Measurements from ENCODE around the gene GSTO2.
A peak's percentile ranks its signal among the peaks of the same experiment; 100 is the strongest.

Gene GSTO2

DNA sequence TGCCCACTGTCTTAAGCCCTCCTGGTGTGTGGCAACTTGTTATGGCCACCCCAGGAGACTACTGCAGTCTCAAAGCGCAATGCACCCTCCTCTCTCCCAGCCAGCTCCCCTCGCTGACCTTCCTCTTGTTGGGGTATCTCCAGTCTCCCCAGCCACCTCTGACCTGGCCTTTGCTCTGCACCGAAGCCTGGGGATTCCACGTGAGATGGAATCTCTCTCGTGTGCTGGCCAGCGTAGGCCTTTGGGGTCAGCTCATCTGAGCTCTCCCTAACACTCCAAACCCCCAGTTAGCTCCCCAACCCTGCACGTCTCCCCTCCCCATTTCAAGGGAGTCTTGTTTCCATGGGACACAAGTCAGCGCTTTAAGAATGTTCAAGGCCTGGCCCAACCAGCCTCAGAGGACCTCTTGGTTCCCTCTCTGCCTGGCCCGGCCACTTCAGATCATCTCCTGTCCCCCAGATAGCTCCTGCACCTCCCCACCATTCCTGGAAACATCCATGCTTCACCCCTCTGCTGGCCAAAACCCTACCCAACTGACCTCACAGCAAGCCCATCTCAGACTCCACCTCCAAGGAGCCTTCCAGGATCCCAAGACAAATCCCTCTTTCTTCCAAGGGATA lies 58.1 kb downstream of the GSTO2 start:
- no peak for DNase-seq (ENCODE audit: low read depth in 3 of 3)

DNA sequence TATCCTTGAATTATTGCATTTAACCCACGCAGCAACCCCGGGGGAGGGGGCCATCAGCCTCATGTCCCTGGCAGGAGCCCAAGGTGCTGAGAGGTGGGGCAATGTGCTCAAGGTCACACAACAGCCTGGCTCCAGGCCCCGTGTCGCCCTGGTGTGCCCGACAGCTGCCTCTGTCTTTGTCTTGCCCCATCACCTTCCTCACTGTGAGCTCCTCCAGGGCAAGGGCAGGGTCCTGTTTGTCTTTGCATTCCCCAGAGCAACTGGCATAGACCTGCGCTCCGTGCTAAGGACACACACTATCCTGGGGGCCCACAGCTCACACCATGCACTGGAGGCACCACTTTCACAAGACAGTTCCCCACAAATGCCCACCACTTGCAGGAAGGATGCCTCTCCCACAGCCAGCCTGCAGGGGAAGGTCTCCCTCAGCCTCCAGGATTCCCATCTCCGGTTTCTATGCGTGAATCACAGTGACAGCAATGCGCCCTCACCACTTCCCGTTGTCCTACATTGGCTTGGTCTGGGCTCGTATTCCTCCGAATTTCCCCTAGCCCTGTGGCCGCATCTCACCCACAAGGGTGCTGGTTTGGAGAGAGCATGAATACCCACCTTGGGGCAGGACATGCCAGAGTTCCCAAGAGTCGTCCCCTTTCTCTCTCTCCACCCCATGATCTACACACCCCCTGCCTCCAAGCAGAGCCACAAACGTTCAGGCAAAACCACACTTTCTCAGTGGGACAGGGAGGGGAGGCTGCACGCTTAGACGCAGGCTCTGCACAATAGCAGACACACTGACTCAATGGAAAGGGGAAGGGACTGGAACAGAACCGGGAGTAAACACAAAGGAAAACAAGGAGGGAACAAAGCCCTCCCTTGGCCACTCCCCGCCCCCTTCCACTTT lies 59.0 kb downstream of the GSTO2 start:
- DNase-seq (ENCODE audit: low read depth in 3 of 3), result no peak

DNA sequence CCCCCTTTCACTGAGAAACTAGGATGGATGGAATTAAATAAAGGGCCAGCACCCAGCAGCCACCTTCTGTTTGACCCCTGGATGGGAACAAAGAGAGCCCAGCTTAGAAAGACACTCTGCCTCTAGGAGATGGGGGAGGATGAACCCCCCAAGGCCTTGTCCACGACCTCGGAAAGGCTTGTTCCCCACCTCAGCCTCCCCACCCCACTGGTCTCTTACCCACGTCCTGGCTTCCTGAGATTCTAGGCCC lies 59.6 kb downstream of the GSTO2 start:
- no peak for DNase-seq (ENCODE audit: low read depth in 3 of 3)

DNA sequence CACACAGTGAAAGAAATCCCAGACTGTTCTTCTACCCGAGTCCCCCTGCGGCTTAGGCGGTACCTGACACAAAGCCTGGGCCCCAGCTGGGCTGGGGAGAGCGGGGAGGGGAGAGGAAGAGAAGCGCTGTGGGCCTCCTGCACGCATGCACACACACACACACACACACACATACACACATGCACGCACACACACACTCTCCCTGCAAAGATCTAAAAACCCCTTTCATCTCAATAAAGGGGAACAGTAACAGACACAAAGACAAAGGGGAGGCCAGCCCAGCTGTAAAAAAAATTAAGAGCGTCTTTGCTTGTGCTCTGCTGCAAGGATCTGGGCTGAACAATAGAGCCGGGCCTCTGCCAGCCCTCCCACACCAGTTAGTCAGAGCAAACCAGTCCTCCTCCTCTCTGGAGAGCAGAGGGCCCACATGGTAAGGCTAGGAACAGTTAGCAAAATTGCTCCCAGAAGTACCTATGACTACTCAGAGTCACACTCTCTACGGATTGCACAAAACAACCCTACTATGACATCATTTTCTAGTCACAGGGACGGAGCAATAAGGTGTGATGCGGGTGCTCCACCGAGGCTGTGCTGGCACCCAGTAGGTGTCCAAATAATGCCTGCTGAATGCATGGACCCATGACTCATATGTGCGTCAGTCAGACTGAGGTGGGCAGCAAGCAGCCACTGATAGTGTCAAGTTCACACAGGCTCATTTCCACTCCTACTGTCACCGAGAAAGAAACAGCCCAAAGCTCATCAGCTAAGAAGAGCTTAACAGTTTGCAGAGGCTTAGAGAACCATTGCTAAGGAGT lies 60.1 kb downstream of the GSTO2 start:
- DNase-seq (ENCODE audit: low read depth in 3 of 3), result peak; percentile 55 to 79 (median 78)

DNA sequence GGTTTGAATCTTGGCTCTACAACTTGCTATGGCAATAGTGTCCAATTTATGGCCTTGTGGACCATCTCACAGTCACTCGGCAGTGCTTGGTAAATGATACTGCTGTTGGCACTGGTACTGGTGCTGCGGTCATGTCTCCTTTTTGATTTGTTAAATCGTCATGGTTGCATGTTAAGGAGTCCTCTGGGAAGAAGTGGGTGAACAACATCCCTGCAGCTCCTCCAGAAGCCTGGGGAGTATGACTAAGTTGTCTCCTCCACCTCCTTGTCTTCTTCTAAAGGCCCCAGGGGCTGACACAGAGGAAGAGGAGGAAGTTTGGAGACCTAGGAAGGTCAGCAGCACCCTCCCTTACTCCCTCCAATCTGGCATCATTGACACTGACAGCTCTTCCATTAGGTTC lies 60.8 kb downstream of the GSTO2 start:
- DNase-seq (ENCODE audit: low read depth in 3 of 3), result no peak

DNA sequence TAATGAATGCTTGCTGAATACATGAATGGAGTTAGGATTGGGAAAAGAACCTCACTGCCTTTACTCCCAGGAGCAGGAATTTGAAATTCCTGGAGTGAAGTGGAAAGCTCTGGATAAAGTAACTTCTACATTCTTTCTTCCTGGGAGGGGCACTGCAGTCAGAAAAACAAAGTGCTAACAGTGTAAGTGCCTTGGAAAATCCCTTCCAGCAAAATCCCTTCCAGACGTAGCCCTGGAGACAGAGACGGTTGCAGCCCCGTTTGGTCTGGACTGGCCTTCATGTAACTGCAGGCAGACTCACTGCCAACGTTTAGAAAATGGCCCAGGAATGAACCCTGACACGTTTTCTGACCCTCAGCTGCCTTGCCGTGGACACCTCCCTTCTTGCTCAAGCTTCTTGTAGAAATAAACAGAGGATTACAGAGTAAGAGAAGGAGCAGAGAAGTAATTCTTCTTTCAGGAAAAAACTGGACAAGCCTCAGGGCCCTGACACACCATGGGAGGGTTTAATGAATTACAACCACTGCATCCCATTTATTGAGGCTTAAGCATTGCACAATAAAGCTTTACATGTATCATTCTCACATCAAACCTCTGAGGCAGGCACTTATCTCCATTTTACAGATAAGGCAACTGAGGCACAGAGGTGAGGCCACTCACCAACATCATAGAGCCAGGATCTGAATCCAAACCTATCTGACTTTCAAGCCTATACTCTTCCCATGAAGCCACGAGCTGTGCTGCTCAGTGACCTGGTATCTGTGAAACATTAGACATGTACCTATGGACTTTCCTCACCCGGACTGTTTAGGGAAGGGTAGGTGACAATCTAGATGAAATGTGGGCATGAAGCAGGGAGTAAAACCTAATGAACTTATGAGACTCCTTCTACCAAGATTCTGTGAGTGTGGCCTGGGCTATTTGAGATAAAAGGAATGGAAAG lies 61.5 kb downstream of the GSTO2 start:
- DNase-seq (ENCODE audit: low read depth in 3 of 3), result no peak

DNA sequence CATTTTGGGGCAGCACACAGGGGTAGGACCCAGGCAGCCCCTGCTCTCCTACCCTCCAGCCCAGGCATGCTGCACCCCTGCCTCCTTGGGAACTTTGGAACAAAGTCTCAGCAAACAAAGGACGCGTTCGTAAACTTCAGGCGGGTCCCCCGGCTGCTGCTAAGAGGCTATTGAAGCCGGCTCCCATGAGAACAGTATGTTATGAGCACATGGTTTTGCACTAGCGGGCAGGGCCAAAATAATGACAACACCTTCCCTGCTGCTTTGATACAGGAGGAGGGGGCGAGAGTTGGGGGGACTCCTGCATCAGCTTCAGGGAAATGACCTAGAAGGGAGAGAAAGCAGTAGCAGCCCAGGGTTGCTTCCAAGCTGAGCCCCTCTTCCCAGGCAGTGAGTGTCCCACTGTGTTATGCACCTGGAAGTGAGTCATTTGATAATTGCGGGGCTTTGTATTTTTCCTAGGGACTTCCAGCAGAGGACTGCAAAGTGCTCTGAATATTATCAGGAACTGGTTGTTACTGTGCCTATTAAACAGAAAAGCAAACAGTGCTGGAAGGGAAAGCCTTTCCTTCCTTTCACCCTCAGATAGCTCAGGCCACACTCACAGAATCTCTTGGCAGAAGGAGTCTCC lies 62.3 kb downstream of the GSTO2 start:
- DNase-seq (ENCODE audit: low read depth in 3 of 3), result no peak

DNA sequence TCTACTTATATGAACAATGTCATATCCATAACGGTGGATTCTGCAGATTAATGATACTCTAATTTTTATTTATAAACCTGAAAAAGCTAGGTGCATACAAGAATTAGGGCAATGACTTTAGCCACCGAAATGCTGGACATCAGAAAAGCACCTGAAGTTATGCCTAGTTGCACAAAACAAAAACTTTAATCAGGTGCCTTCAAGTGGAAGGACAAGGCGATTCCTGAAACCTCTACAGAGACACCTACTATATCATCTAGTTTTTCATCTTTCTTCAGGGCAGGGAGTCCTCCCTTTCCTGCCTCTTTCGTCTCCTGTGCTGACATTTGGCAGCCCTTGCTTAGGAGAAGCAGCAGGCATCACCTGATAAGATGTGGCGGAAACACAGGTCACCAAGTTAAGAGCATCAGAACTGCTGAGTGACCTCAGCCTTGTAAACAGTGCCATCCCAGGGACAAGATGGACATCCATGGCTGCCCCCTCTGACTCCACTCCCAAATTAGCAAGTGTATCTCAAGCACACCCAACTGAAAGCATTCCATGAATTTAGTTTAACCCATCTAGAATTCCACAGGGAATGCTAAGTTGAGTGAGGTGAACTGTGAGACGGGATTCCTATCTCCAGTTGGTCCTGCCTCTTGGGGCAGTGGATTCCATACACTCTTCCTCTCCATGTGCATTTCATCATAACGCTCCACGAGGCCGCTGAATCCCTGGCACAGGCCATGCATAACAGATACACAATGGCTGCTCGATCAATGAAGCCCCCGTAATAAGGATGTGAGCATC lies 63.5 kb downstream of the GSTO2 start:
- no peak for DNase-seq (ENCODE audit: low read depth in 3 of 3)

DNA sequence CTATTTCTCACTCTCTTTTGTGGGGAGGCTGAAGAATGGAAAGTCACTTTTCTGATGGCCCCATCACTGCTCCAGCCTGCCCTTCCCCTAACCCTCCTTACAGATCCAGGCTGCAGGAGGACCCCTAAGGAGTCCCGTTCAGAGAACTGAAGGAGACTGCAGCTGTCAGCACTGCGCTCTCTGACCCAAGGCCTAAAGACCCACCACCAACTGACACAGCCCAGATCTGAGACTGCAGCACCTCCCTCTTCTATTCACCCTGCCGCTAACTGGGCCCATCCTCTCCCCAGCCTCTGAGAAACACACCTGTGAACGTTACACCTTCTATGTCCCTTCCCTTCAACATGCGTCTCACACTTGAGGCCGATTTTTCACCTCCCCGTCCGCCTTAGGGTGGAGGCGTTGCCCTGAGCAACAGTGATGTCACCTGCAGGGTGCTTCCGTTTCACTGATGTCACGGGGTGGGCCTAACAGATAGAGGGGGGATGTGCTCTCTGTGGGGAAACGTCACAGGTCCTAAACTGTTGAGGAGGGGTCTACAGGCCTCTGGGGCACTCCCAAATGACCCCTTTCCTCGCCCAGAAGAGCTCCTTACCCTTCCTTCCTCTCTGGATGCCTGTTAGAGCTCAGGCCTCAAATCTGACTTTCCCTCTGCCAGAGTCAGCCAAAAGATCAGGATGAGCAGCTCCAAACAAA lies 64.2 kb downstream of the GSTO2 start:
- no peak for DNase-seq (ENCODE audit: low read depth in 3 of 3)

DNA sequence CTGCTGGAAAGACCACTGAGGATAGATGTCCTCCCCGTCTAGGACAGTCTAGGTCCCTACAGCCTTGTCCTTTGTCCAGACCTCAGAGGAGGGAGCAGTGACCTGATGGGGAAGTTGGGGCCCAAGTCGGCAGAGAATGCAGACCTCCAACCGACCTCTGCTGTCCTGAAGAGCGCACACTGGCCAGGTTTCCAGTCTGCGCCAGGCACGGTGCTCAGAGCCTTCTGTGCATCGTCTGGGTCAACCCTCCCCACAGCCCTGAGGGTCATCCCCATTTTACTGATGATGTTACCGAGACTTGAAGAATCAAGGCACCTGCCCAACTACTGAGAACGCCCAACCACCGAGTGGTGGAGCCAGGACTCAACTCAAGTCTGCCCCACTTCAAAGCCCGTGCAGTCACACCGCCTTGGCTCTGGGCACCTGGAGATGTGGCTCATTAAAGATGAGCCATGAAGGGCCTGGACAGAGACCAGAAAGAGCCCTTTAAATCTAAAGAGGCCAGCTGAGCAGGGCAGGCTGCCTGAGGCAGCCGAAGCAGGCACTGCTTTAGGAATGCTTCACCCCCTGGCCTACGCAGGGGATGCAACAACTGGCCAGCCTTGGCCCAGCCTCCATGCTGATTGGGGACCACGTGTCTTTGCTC lies 64.9 kb downstream of the GSTO2 start:
- DNase-seq (ENCODE audit: low read depth in 3 of 3), result no peak

DNA sequence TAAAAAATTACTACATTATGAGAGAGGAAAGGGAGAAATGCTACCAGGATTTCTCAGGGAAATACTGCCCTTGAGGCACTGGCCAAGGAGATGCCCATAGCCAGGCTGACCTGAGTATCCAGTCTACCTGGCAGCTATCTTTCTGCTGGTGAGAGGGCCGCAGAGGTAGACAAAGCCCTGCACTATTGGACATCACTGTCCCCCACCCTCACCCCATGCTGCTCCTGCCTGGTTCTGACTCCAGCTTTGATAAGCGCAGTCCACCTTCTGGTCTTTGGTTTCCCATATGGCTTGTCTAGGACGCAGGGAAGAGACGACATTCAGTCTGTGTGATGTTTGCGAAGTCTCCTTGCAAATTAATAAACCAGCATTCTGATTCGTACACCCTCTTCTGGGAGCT lies 65.6 kb downstream of the GSTO2 start:
- DNase-seq (ENCODE audit: low read depth in 3 of 3), result no peak

DNA sequence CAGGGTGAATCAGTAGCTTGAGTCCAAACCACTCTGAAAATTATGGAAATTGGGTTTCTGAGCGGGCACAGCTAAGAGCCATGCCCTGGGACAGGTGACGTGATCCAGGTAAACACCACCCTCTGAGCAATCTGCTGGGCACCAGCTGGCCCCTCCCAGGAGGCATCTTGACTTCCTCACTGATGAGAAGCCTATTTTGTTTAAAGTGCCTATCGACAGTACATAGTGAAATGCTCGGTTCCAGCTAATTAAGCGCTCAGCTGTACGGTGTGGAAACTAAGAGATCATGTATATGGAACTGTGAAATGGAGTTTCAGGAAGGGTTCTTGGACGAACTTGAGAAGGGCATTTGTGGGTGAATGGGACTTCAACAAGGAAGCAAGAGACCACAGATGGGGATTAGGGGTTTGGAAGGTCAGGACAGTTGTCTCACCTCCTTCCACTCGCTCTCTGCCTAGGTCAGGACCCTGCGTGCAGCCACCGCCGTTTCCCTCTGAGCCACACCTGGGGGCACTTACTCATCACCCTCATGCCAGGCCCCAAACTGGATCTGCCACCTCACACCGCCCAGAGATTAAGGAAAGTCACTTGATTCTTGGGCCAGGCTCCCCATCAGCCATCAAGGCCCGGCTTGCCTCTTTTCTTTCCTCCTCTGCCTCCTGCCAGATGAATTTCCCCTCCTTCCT lies 66.1 kb downstream of the GSTO2 start:
- DNase-seq (ENCODE audit: low read depth in 3 of 3), result no peak

DNA sequence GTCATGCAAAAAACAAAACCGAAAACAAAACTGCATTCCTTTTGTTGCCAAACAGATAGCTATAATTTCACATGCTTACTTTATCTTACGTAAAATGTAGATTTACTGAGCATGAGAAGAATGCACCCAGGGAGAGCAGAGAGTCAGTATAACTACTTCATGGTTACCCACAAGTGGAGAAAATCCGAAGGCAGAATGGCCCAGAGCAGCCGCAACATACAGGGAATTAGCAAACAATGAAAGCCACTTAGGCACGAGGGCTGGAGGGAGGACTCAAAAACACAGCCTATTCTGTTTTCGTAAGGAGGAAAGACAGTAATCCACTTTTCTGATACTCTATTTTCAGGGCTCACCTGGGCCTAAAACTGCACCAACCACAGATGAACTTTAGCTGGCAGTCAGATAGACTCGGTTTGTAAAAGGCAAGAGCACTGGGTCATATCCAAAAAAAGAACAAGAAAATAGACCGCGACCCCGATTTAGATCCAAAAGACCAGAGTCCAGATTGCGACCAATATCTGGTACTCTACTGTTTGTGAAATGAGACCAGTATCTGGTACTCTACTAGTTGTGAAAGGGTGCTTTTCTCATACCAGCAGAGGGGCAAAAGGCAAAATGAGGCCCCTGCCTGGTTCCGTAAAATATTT lies 68.0 kb downstream of the GSTO2 start:
- DNase-seq (ENCODE audit: low read depth in 3 of 3), result no peak

DNA sequence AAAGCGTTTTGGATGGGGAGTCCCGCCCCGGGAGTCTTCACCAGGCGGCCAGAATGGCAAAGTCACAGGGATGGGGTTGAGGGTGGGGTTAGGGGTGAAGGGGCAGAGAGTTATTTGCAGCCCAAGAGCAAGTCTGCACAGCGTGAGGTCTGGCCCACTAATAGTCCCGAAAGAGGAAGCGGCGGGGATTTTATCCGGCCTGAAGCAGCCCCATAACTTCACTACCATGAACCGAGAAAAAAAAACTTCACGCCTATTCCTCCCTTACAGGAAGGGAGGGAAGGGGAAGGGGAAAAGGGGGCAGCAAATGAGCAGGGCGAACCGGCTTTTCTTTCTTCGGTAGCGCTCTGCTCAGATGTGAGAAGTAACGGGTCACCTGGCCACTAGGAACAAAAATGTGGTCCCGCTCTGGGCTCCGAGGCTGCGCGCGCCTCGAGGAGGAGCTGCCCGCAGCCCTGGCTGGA lies 68.6 kb downstream of the GSTO2 start:
- DNase-seq (ENCODE audit: low read depth in 3 of 3), result no peak

DNA sequence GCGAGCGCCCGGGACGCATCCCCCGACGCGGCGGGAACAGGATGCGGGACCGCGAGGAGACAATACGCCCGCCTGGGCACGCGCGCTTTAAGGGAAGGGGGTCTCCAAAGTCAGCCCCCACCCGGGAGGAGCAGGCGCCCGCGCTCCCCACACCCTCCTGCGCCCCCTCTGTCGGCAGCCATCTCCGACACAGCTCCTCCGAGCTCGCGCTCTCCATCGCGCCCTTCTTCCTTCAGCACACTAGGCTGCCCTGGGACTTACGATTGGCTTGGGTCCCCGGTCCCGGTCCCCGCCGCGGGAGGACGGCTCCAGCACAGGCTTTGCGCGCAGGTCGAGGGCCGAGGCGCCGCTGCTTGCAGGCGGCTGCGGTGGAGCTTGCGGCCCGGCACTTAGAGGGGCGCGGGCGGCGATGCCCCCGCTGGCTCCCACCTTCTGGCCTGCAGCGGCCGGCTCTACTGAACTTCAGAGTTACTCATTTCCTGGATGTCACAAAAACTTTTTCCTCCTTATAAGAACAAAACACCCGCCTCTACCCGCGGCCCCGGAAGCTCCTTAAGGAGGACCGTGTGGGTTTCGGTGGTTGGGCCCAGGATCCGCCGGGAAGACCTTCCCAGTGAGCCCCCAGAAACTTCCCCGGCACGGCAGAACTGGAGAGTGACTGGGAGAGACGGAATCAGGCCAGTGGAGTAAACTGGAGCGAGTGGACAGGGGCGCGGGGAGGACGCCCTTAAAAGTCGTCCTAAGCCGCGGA lies 69.2 kb downstream of the GSTO2 start, which contains the start of gene ITPRIP:
Gene ITPRIP, minus strand, starts transcription at position 481 of the 751 bp plus-strand sequence. CDS start 22,414 bp downstream, outside the sequence.
- DNase-seq (ENCODE audit: low read depth in 3 of 3), result peak; percentile 44 to 64 (median 51)

DNA sequence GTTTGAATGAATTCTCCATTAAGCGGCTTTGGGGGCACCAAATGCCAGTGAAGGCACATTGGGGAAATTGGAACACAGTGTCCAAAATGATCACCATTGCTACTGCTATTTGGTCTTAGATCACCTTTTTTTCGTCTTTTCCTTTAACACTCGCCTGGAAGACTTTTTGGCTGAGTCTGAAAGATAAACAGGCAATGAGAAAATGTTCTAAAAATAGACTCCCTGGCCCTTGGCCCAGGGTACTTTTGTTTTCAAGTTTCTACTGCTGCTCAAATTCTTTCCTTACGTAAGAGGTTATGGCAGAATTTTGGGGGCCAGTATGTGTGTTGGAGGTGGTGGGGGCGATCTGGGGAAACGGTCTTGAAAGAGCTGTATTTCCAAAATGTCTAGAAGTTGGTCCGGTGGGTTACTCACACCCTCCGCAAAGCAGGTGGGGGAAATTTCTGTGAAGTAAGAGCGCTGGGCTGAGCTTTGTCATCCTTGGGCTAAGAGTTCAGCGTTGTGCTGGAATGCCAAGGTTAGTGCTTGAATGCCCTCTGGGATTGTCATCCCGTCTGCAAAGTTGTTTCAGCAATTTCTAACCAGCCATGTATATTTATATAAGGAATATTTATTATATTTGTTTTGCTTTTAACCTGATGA lies 70.6 kb downstream of the GSTO2 start:
- no peak for DNase-seq (ENCODE audit: low read depth in 3 of 3)

DNA sequence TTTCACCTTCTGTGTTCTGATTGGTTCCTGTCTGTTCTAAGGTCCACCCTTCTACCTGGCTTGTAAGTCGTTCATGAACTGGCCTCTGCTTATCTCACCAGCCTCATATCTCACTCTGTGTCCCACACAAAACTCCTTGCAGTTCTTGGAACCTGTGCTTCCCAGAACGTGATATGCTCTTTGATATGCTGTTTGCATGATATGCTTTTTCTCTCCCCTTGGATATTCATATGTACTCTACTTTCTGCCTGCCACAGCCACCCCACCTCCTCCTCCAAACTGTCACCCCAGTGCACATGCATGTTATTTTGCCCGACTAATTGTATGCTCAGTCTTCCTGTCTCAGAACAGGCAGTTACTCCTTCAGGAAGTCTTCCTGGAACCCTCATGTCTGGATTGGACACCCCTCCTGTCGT lies 71.1 kb downstream of the GSTO2 start:
- no peak for DNase-seq (ENCODE audit: low read depth in 3 of 3)
